CD4-positive, alpha-beta T cell treated with Interleukin-6 at 100 ng/mL for 8 hours (primary cell): ENCODE results near the gene CSTB.
A peak's percentile ranks its signal among the peaks of the same experiment; 100 is the strongest.

Source experiments
- DNase-seq: peaks from one replicate; pipeline ENCODE4 v3.0.0-alpha.2; 2020; ENCODE audit warnings: mixed read lengths, low spot score

Gene CSTB

GRCh38 chr21:43810505-43811261, 34.6 kb upstream of the CSTB start:
- DNase-seq, result peak; percentile 78

GRCh38 chr21:43809853-43810504, 33.9 kb upstream of the CSTB start:
- DNase-seq, result no peak

GRCh38 chr21:43809346-43809799, 33.3 kb upstream of the CSTB start:
- DNase-seq, result no peak

DNA sequence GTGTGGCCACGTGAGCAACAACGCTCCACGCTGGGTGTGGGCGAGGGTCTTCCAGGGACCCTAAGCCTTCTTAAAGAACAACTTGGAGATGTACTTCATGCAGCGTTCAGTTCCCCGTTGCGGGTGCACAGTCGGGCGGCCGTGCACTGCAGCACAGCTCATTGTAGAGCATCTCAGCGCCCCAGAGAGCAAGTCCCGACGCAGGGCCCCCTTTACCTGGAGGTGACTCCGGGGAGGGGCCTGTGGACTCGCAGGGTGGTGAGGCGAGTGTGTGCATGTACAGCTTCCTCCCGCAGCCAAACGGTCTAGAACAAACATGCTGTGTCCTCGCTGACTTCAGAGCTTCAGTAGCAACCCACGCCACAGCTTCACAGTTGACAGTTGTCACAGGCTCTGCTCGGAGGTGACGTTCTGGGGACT, 32.7 kb upstream of the CSTB start:
- no peak for DNase-seq

- DNase-seq, result no peak
These were observed 32.3 kb upstream of the CSTB start for GRCh38 chr21:43808367-43808766.

GRCh38 chr21:43806017-43806710, 30.1 kb upstream of the CSTB start:
- DNase-seq, result no peak

- no peak for DNase-seq
These were observed 29.2 kb upstream of the CSTB start for GRCh38 chr21:43805275-43805800.

GRCh38 chr21:43803558-43804300, 27.6 kb upstream of the CSTB start:
- no peak for DNase-seq

DNA sequence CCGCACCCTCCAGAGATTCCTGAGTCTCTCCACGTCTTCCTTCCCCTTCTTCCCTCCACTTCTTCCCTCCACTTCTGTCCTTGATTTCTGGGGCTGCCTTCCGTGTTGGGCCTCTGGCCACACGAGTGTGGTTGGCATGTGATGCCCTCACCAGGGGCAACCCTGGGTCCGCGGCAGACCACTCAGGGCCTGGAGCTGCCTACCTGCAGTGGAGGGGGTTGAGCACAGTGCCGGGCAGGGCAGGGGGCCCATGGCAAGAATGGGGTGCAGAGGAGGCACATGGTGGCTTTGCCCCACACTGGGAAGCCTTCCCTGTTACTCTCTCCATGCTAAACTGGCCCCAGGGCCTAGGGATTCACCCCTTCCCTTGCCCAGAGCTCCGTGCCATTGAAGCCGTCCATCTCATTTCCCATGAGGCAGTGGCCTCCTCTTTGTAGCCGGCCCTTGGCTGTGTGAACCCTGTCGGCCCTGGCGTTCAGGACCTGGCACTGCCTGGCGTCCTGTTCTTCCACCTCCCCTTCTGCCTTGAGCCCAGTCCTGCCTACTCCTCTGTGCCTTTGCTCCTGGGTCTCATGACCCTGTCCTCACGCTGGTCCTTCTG, 26.7 kb upstream of the CSTB start:
- no peak for DNase-seq

DNA sequence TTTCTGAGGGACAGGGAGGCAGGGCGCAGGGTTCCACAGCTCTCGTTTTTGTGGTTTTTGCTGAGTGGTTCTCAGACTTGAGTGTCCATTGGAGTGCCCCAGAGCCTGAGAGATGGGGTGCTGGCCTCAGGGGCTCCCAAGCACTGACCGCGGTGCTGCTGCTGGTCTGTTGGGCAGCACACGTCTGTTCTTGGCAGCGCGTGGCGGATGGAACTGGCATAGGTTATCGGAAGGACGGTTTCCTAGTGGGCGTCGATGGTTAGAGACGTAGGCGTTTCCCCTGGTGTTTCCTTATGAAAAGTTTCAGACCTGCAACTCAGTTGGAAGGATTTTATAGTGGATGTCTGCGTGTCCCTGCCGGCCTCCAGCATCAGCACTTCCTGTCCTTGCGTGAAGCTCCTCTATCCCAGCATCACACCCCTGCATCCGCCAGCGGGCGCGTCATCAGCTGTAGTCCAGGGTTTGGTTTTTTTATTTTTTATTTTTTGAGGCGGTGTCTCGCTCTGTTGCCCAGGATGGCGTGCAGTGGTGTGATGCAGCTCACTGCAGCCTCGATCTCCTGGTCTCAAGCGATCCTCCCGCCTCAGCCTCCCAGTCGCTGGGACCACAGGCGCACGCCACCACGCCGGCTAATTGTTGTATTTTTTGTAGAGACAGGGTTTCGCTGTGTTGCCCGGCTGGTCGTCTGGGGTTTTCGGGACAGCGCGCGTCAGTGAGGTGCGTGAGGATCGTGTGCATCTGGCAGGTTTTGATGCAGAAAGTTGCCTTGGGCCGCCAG, 25.1 kb upstream of the CSTB start:
- no peak for DNase-seq

- no peak for DNase-seq
These were observed 24.5 kb upstream of the CSTB start for GRCh38 chr21:43800566-43800965.

DNA sequence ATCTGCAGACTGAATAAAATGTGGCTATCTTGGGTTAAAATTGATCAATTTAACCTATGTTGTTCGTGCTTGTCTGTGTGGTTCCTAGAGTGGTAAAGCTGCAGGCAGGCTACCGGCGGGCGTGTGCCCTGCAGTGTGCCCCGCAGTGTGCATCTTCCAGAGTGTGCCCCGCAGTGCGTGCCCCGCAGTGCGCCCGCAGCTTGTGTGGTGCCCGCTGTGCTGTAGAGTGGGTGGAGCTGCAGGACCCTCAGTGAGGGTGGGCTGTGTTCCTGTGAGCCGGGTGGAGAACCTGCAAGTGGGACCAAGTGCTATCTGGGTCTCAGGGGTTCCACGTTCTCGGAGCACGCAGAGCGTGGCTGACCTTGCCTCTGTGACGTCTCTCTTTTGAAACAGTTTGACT, 24.0 kb upstream of the CSTB start:
- DNase-seq, result no peak

DNA sequence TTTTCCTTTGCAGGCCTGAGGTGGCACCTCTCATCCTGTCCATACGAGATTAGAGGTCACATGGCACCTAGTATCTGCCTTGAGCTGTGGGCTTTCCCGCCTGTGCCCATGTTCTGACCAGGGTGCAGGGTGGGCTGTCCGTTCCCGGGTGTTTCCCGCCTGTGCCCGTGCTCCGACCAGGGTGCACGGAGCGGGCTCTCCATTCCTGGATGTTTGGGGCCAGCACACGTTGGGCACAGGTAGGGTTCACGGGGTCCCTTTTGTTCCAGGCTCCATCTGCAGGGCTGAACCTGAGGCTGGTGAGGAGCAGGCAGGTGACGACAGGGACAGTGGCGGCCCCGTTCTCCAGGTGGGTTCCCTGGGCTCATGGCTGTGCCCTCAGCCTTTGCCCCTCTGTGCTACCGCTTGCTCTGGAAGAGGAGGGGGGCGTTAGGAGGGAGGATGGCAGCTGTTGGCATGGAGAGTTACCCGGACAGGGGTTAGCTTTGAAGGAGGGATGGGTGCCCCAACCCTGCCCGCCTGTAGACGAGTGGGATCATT, 23.3 kb upstream of the CSTB start:
- no peak for DNase-seq

GRCh38 chr21:43797925-43798715, 22.0 kb upstream of the CSTB start:
- DNase-seq, result no peak

DNA sequence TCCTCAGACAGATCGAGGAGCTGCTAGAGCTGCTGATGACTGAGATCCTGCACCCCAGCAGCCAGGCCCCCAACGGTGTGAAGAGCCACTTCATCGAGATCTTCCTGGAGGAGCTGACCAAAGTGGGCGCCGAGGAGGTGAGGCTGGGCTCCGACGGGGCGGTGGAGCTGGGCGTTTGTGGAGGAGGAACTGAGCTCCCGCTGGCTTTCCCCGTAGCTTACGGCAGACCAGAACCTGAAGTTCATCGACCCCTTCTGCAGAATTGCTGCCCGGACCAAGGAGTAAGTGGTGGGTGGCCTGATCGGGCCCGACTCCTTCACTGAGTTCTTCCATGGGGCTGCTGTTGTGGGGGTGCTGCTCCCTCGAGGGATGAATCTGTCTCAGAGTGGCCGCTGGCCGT, 21.3 kb upstream of the CSTB start:
- no peak for DNase-seq

DNA sequence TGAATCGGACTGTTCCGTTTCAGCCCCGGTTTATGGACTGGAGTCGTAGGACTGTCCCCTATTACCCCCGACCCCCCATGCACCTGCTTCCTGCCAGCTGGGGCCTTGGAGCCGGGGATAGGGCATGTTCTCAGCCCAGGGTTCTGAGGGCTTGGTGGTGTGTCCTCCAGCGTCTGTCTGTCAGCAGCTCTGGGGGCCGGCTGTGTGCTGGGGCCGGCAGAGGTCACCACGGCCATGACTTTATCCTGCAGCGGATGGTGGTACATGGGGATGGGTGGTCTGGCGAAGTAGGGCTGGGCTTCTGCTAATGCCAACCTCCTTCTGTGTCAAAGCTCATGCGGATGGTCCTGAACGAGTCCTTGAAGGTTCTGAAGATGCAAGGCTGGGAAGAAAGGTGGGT, 18.7 kb upstream of the CSTB start:
- DNase-seq, result no peak

GRCh38 chr21:43794311-43794710, 18.2 kb upstream of the CSTB start:
- DNase-seq, result no peak

DNA sequence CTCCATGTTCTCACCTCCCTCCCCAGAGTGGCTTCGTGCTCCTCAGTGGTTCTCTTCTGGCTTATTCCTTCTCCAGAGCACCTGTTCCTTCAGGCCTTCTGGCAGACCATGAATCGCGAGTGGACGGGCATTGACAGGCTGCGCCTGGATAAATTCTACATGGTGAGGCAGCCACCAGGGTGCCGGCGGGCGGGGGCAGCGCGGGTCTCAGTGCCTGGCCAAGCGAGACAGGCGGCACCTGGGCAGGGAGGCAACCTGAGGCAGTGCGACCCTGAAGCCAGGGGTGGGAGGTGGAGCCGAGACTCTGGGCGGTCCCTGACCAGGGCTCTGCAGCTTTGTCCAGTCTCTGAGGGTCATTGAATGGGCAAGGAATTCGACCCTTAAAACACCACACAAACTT, 17.1 kb upstream of the CSTB start:
- DNase-seq, result no peak

DNA sequence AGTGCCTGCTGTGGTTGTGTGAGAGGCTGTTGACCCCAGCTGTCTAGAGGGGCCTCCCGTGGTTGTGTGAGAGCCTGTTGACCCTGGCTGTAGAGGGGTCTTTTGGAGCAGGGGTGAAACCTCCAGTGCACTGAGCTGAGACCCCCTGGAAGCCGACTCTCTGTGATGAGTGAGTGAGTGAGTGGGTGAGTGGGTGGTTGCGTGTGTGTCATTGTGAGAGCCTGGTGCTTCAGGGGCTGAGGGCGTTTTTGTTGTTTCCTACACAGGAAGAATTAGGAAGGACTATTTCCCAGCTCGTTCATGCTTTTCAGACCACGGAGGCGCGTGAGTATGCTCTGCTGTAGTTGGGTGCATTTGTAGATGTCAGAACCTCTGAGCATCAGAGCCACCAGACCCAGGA, 16.3 kb upstream of the CSTB start:
- no peak for DNase-seq

GRCh38 chr21:43790010-43790524, 14.0 kb upstream of the CSTB start:
- no peak for DNase-seq
